Subcutaneous preadipocyte (primary cell): ENCODE measurements around the gene CBY2. TPM values are rescaled to one million over a fixed set of nuclear protein-coding genes. Genes with fewer than 3 reads are reported as not detected.

Source experiments
- small RNA-seq: library from RNA; depleted of rRNA; stranded (forward); fragments of <200 nt; gene quantifications from one replicate; pipeline ENCODE3, GENCODE V24; 2012
- total RNA-seq: library from RNA; depleted of rRNA; stranded (reverse); fragments of >200 nt; gene quantifications from 2 replicates; pipeline ENCODE4 v1.2.3, GENCODE V29; 2012

The CBY2 gene, protein sequence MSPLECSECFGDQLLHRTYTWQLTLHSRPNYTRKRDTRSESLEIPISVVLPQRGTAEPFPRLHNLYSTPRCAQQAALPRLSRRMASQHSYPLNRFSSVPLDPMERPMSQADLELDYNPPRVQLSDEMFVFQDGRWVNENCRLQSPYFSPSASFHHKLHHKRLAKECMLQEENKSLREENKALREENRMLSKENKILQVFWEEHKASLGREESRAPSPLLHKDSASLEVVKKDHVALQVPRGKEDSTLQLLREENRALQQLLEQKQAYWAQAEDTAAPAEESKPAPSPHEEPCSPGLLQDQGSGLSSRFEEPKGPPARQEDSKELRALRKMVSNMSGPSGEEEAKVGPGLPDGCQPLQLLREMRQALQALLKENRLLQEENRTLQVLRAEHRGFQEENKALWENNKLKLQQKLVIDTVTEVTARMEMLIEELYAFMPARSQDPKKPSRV
- total RNA-seq, result not detected in 2 replicates

DNA sequence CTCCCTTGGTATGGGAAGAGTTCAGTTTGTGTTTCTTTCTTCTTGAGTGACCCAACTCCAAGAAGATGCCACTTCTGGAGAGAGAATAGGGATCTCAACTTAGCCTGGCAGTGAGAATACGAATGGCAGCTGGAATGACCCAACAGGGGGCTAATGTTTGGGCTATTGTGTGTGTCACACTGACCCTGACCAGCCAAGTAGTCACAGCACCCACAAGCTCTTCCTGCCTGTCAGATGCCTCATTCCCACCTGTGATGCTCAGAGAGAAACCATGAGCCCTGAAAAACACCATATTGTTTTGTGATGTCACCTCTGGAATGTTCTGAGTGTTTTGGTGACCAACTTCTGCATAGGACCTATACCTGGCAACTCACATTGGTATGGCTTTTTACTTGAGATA is at the start of gene CBY2:
Gene CBY2 (plus strand): TSS at position 233 of the 400 bp plus-strand sequence. CDS start 71 bp downstream, at position 304.

Small RNA genes lying within 50 kb of the gene (small RNA-seq; reads per million reads assigned to genes)
- gene RF00017, result not detected

Other genes with a start within 250 kb of the CBY2 start
- gene COG3, start 237.4 kb upstream of the CBY2 start, total RNA-seq, result 22.8 and 31.5 TPM in 2 replicates
- gene ERICH6B, start 86.6 kb upstream of the CBY2 start, total RNA-seq, result not detected in 2 replicates
- gene SIAH3, start 149.4 kb downstream of the CBY2 start, total RNA-seq, result not detected in 2 replicates